H1 (cell line): ENCODE data around the gene DUOX1. TPM values are rescaled to one million over a fixed set of nuclear protein-coding genes. Genes with fewer than 3 reads are reported as not detected.

Experiments used
- CTCF ChIA-PET: fragments of 300-600 bp; sonication (Branson Sonifier 250); formaldehyde crosslinking; loops from one replicate; lab custom pipeline; 2021; ENCODE audit not compliant: partially characterized antibody; lab: Charles Lee
- POLR2A ChIA-PET: fragments of 300-600 bp; sonication (Branson Sonifier 250); formaldehyde crosslinking; loops from one replicate; lab custom pipeline; 2021; ENCODE audit warnings: inconsistent platforms; ENCODE audit not compliant: partially characterized antibody; lab: Charles Lee
- DNase-seq, 2 experiments: peaks; one replicate each; pipeline versions ENCODE4 v3.0.0 to v3.0.0-alpha.2; 2010 to 2022; ENCODE audit warnings: low spot score in 2 of 2, low read depth in 1 of 2, mixed read lengths in 1 of 2
- FAIRE-seq: peaks from 2 replicates; lab custom pipeline; 2011; peaks lifted over from hg19 to GRCh38; lab: Jason Lieb, UNC
- H2AFZ ChIP-seq: 2 replicates; pipeline ENCODE4 v1.8.1; 2012; ENCODE audit warnings: low read length, inconsistent platforms
- H2AK5ac ChIP-seq: 2 replicates; pipeline ENCODE4 v1.6.1; 2013; ENCODE audit warnings: low read depth, low read length
- H2BK120ac ChIP-seq: replicated peaks from 2 replicates; pipeline ENCODE3; 2013; ENCODE audit warnings: low read depth, low read length, inconsistent platforms
- H2BK12ac ChIP-seq: 2 replicates; pipeline ENCODE4 v1.6.1; 2013; ENCODE audit warnings: low read depth, low read length
- H2BK15ac ChIP-seq: 2 replicates; pipeline ENCODE4 v1.6.1; 2013; ENCODE audit warnings: low read length
- H2BK20ac ChIP-seq: 2 replicates; pipeline ENCODE4 v1.6.1; 2013; ENCODE audit warnings: low read length
- H2BK5ac ChIP-seq: 2 replicates; pipeline ENCODE4 v1.6.1; 2013; ENCODE audit warnings: low read depth, low read length
- H3K14ac ChIP-seq: 2 replicates; pipeline ENCODE4 v1.6.1; 2013; ENCODE audit warnings: inconsistent platforms; ENCODE audit not compliant: insufficient read length
- H3K18ac ChIP-seq: 2 replicates; pipeline ENCODE4 v1.6.1; 2013; ENCODE audit warnings: low read length; ENCODE audit errors: extremely low read depth
- H3K23ac ChIP-seq: 2 replicates; pipeline ENCODE4 v1.6.1; 2013; ENCODE audit warnings: inconsistent platforms; ENCODE audit not compliant: insufficient read length
- H3K23me2 ChIP-seq: 2 replicates; pipeline ENCODE4 v1.6.1; 2013; ENCODE audit warnings: low read depth, low read length
- H3K27ac ChIP-seq: 2 replicates; pipeline ENCODE4 v1.6.1; 2011; ENCODE audit warnings: low read depth, low read length, inconsistent platforms
- H3K27me3 ChIP-seq, 4 experiments: replicated peaks in 1 of 4; 1 replicate in 1 of 4; 2 replicates in 3 of 4; pipeline versions ENCODE4 v1.6.1 to v1.8.1; 2011 to 2013; ENCODE audit warnings: low read length in 3 of 4, mild to moderate bottlenecking in 3 of 4, inconsistent platforms in 2 of 4, mixed read lengths in 2 of 4, moderate library complexity in 1 of 4; ENCODE audit not compliant: control insufficient read depth in 3 of 4, insufficient read depth in 3 of 4; ENCODE audit errors: extremely low read depth in 1 of 4
- H3K36me3 ChIP-seq, 4 experiments: 2 replicates each; pipeline versions ENCODE4 v1.6.1 to v1.8.1; 2011 to 2013; ENCODE audit warnings: mild to moderate bottlenecking in 4 of 4, low read length in 3 of 4, moderate library complexity in 2 of 4, control low read depth in 1 of 4, inconsistent platforms in 1 of 4; ENCODE audit not compliant: insufficient read depth in 4 of 4, control insufficient read depth in 2 of 4
- H3K4ac ChIP-seq: replicated peaks from 2 replicates; pipeline ENCODE3; 2013; ENCODE audit warnings: low read length, low read depth, mixed read lengths, inconsistent platforms; ENCODE audit not compliant: insufficient read length
- H3K4me1 ChIP-seq, 4 experiments: replicated peaks in 1 of 4; 1 replicate in 1 of 4; 2 replicates in 3 of 4; pipeline versions ENCODE4 v1.6.1 to v1.8.1; 2011 to 2013; ENCODE audit warnings: low read length in 3 of 4, inconsistent platforms in 2 of 4, mixed read lengths in 1 of 4; ENCODE audit not compliant: insufficient read depth in 4 of 4, control insufficient read depth in 3 of 4
- H3K4me2 ChIP-seq, 2 experiments: 2 replicates each; pipeline versions ENCODE4 v1.6.1 to v1.8.1; 2011 to 2013; ENCODE audit warnings: low read depth in 2 of 2, low read length in 2 of 2, control low read depth in 1 of 2, inconsistent platforms in 1 of 2, mild to moderate bottlenecking in 1 of 2; ENCODE audit not compliant: insufficient read depth in 1 of 2
- H3K4me3 ChIP-seq, 4 experiments: fragments of 200-600, 300-600 bp in 1 of 4; sonication (generic), shearing (Covaris generic), sonication (Bioruptor Twin) in 1 of 4; 2 replicates each; pipeline versions ENCODE4 v1.5.1 to v1.8.1; 2011 to 2016; ENCODE audit warnings: low read length in 4 of 4, low read depth in 3 of 4, control low read depth in 2 of 4, inconsistent platforms in 2 of 4, mild to moderate bottlenecking in 2 of 4, mixed read lengths in 1 of 4, moderate library complexity in 1 of 4; ENCODE audit not compliant: insufficient read depth in 2 of 4; ENCODE audit errors: extremely low read depth in 1 of 4
- H3K56ac ChIP-seq: replicated peaks from 2 replicates; pipeline ENCODE3; 2013; ENCODE audit warnings: low read depth, mild to moderate bottlenecking, mixed read lengths, low read length, inconsistent platforms; ENCODE audit not compliant: insufficient read length
- H3K79me1 ChIP-seq: 2 replicates; pipeline ENCODE4 v1.6.1; 2013; ENCODE audit warnings: low read depth, low read length, control low read depth
- H3K79me2 ChIP-seq, 2 experiments: 2 replicates each; pipeline versions ENCODE4 v1.6.1 to v1.8.1; 2012 to 2013; ENCODE audit warnings: low read length in 2 of 2, mild to moderate bottlenecking in 2 of 2, inconsistent platforms in 1 of 2; ENCODE audit not compliant: insufficient read depth in 2 of 2, control insufficient read depth in 1 of 2
- H3K9ac ChIP-seq, 4 experiments: replicated peaks in 1 of 4; 1 replicate in 1 of 4; 2 replicates in 3 of 4; pipeline versions ENCODE4 v1.6.1 to v1.8.1; 2011 to 2013; ENCODE audit warnings: low read depth in 3 of 4, low read length in 3 of 4, control low read depth in 2 of 4, mild to moderate bottlenecking in 2 of 4, moderate library complexity in 2 of 4, inconsistent platforms in 1 of 4; ENCODE audit errors: extremely low read depth in 1 of 4
- H3K9me3 ChIP-seq, 2 experiments: 2 replicates each; pipeline versions ENCODE4 v1.6.1 to v1.8.1; 2012 to 2013; ENCODE audit warnings: mild to moderate bottlenecking in 2 of 2, moderate library complexity in 2 of 2, control low read depth in 1 of 2, inconsistent platforms in 1 of 2, low read depth in 1 of 2, low read length in 1 of 2, mixed read lengths in 1 of 2; ENCODE audit not compliant: insufficient read depth in 2 of 2
- H4K20me1 ChIP-seq, 2 experiments: replicated peaks in 1 of 2; 2 replicates each; pipeline versions ENCODE3 to v1.8.1; 2011 to 2013; ENCODE audit warnings: inconsistent platforms in 2 of 2, low read length in 2 of 2, mild to moderate bottlenecking in 1 of 2; ENCODE audit not compliant: insufficient read depth in 2 of 2, control insufficient read depth in 1 of 2
- H4K5ac ChIP-seq: 2 replicates; pipeline ENCODE4 v1.6.1; 2013; ENCODE audit warnings: low read length, low read depth, mixed read lengths, inconsistent platforms; ENCODE audit not compliant: insufficient read length
- H4K8ac ChIP-seq: 2 replicates; pipeline ENCODE4 v1.8.0; 2013; ENCODE audit warnings: mild to moderate bottlenecking, moderate library complexity, low read length, inconsistent platforms; ENCODE audit not compliant: insufficient read depth; ENCODE audit errors: extremely low read depth
- H4K91ac ChIP-seq: replicated peaks from 2 replicates; pipeline ENCODE3; 2013; ENCODE audit warnings: low read length, mixed read lengths, inconsistent platforms; ENCODE audit not compliant: insufficient read length
- BACH1 ChIP-seq: IDR thresholded peaks from 2 replicates; pipeline ENCODE4 v1.6.1; 2012; ENCODE audit warnings: low read length, improper control_type of control experiment
- MAFK ChIP-seq: IDR thresholded peaks from 2 replicates; pipeline ENCODE4 v1.6.1; 2012; ENCODE audit warnings: low read depth, mild to moderate bottlenecking, improper control_type of control experiment, low read length
- POLR2AphosphoS5 ChIP-seq: IDR thresholded peaks from 2 replicates; pipeline ENCODE4 v1.6.1; 2011; ENCODE audit warnings: low read depth, low read length
- POU5F1 ChIP-seq: IDR thresholded peaks from 2 replicates; pipeline ENCODE4 v1.6.1; 2011; ENCODE audit warnings: low read depth, mild to moderate bottlenecking, low read length, moderate library complexity
- WGBS, 2 experiments: shearing (Covaris generic) in 1 of 2; methylation state at CpG; one replicate each; pipeline versions ENCODE4 v1.1.6 to v1.1.7; 2013 to 2015; ENCODE audit warnings: low lambda C conversion rate in 2 of 2, mixed read lengths in 2 of 2, inconsistent platforms in 1 of 2, low coverage in 1 of 2, missing lambda C conversion rate in 1 of 2; ENCODE audit not compliant: insufficient replicate concordance in 2 of 2, insufficient coverage in 1 of 2, insufficient read length in 1 of 2; ENCODE audit errors: extremely low coverage in 1 of 2, missing lambda C conversion rate in 1 of 2; 5-methylcytosine and 5-hydroxymethylcytosine counted together
- polyA plus RNA-seq, 7 experiments: library from polyadenylated mRNA; depleted of rRNA in 3 of 7; stranded (reverse) in 5 of 7; unstranded in 2 of 7; fragments of >200 nt in 5 of 7; fragments of 200-250 nt in 2 of 7; gene quantifications; 1 replicate in 5 of 7; 2 replicates in 1 of 7; 4 replicates in 1 of 7; pipeline versions ENCODE4 v1.2.1 to v1.2.3, GENCODE V29; 2011 to 2013; ENCODE audit warnings: missing spikeins in 2 of 7, mixed read lengths in 2 of 7
- total RNA-seq: library from RNA; stranded (reverse); fragmentation: NEBNext Ultra II Directional; extraction: Animal tissue kit (Norgen Biotek cat#: 25700); gene quantifications from 2 replicates; pipeline ENCODE4 v1.2.1, GENCODE V29; 2021

The DUOX1 gene
- total and polyA plus RNA-seq, 2 of the 8 experiments (the other 6 are each of a cell fraction or from before 2014, with no cell fraction given) = 0.84 to 1.4 TPM

GRCh38 chr15:45182996-45183395 lies 53.2 kb downstream of the DUOX1 start:
- 19% methylated on average over 1 of the region's 1 CpG; no CpG with 5 or more reads in 1 of the 2 experiments for WGBS, 2 experiments

More at GRCh38 chr15:45182996-45183395, 53.2 kb downstream of the DUOX1 start:
- Histone ChIP-seq H2BK120ac (no peak overlapping the region), H4K91ac (no peak overlapping the region), H3K56ac (no peak overlapping the region), H3K9ac (no peak overlapping the region), H2BK12ac (no peak overlapping the region), H3K23ac (no peak overlapping the region), H3K4ac (no peak overlapping the region), H3K4me2 (peak overlapping the region; percentile 24 to 45), H3K9me3 (no peaks in the 10 kb centered on the region), H3K36me3 (no peaks in the 10 kb centered on the region), H3K4me1 (peaks cover 5 to 33% (median 24%) of the 10 kb centered on the region in 4 experiments), H3K18ac (no peak overlapping the region), H3K79me1 (peaks cover 16% of the 10 kb centered on the region), H3K27me3 (peaks cover 0 to 1% (median under 1%) of the 10 kb centered on the region in 4 experiments; a peak in 3 of 7 replicates), H3K23me2 (peaks cover 9% of the 10 kb centered on the region; the same call in 1 of the 2 replicates), H2BK5ac (0 out of 2 replicates have a peak overlapping the region, but pooled peaks have one; percentile 62), H3K27ac (no peak overlapping the region), H4K8ac (no peak overlapping the region), H4K5ac (no peak overlapping the region), H3K4me3 (no peak overlapping the region), H2AK5ac (no peak overlapping the region), H3K79me2 (peaks cover 8 to 58% of the 10 kb centered on the region in 2 experiments; a peak in 3 of 4 replicates), H3K14ac (no peak overlapping the region), H4K20me1 (peaks cover 9 to 41% of the 10 kb centered on the region in 2 experiments), H2BK15ac (no peak overlapping the region), H2BK20ac (no peak overlapping the region), H2AFZ (no peak overlapping the region)
- POLR2A ChIA-PET = interaction anchor here (2.1 to 6.4 kb wide), 4 partner anchors 12 to 19 kb away, joined by 9 to 55 read pairs (median 22); no protein-coding TSS in a partner anchor
- FAIRE-seq = no peak
- TF ChIP-seq MAFK (peak; percentile 89), POLR2AphosphoS5 (no peak), POU5F1 (no peak), BACH1 (peak; percentile 95)
- CTCF ChIA-PET = interaction anchor here (1.0 to 41.8 kb wide), 3 partner anchors 9 to 233 kb away, joined by 3 to 1117 read pairs (median 1117); partner anchors contain the start of gene SHF
- no peak for DNase-seq
